SKM-1 (cell line): ENCODE results near the gene ARL16.
"Not testable (repeated sequence)": the region's sequence is repeated elsewhere in the genome, so short reads cannot be mapped to it uniquely, and the experiment has no call there.

Experiments used
- DNase-seq: peaks from one replicate; lab custom pipeline; 2025; ENCODE audit not compliant: unreplicated experiment; lab: John Stamatoyannopoulos, UW

Gene ARL16

DNA sequence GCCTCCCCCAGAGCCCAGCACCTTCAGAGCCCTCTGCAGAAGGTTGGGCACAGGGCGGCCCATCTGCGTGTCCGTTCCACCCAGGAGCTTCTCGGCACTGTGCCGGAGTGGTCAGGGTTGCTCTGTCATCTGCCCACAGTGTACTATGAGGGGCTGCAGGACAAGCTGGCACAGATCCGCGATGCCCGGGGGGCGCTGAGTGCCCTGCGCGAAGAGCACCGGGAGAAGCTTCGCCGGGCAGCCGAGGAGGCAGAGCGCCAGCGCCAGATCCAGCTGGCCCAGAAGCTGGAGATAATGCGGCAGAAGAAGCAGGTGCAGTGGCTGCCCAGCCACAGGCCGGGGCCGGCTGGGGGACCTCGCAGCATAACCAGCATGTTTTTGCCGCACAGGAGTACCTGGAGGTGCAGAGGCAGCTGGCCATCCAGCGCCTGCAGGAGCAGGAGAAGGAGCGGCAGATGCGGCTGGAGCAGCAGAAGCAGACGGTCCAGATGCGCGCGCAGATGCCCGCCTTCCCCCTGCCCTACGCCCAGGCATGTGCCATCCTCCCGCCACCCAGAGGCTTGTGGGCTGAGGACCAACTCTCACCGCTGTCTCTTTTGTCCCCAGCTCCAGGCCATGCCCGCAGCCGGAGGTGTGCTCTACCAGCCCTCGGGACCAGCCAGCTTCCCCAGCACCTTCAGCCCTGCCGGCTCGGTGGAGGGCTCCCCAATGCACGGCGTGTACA, 12.8 kb upstream of the ARL16 start:
- no peak for DNase-seq

DNA sequence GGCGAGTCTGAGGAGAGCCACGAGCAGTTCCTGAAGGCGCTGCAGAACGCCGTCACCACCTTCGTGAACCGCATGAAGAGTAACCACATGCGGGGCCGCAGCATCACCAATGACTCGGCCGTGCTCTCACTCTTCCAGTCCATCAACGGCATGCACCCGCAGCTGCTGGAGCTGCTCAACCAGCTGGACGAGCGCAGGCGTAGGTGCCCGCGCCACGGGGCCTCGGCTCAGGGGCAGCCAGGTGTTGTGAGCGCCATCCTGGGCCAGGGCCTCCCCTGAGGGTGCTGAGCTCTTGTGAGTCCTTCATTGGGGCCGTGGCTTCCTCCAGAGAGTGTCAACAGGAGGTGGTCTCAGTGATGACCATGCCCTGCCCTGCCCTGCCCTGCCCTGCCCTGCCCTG, 12.2 kb upstream of the ARL16 start:
- no peak for DNase-seq

DNA sequence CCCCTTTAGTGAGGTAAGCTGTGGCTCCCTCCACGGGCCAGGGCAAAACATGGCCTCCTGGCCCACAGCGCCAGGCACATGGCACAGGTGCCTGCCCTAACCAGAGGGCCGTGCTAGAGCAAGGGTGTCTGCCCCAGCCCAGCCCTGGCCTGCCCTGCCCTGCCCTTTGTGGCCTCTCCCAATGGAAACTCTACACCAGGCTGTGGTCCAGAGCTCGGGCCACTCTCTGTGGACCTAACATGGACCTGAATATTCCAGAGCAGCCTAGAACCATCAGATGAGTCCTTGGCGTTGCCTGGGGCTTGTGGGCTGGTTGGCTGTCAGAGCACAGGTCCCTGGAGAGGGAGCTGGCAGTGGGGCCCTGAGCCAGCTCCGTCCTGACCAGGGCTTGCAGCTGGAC, 11.6 kb upstream of the ARL16 start:
- DNase-seq = no peak

DNA sequence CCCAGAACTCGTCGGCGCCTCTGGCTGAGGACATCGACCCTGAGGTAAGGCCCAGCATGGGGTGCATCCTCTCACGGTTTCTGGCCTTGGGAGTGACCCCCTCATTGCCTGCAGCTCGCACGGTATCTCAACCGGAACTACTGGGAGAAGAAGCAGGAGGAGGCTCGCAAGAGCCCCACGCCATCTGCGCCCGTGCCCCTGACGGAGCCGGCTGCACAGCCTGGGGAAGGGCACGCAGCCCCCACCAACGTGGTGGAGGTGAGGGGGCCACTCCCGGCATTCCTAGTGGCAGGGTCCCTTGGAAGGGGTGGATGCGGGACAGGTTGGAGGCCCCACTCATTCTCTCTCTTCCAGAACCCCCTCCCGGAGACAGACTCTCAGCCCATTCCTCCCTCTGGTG, 11.2 kb upstream of the ARL16 start:
- DNase-seq = no peak

DNA sequence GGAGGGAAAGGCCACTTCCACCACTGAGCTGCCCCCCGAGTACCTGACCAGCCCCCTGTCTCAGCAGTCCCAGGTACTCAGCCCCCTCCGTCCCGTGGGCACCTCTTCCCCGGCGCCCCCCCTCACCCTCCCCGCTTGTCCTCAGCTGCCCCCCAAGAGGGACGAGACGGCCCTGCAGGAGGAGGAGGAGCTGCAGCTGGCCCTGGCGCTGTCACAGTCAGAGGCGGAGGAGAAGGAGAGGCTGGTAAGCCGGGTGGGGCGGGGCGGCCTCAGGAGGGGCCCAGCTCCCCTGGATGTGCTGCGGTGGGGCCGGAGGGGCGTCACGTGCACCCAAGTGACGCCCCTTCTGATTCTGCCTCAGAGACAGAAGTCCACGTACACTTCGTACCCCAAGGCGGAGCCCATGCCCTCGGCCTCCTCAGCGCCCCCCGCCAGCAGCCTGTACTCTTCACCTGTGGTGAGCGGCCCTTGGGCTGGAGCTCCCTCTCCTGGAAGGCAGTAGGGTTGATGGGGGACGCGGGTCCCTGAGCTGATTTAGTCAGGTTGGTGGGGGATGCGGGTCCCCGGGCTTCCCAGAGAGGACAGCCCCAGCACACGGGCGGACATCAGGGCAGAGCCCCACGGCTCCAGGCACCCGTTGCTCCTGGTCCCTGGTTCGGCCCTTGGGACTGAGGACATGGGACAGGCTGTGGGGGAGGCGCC, 10.1 kb upstream of the ARL16 start:
- DNase-seq = no peak

DNA sequence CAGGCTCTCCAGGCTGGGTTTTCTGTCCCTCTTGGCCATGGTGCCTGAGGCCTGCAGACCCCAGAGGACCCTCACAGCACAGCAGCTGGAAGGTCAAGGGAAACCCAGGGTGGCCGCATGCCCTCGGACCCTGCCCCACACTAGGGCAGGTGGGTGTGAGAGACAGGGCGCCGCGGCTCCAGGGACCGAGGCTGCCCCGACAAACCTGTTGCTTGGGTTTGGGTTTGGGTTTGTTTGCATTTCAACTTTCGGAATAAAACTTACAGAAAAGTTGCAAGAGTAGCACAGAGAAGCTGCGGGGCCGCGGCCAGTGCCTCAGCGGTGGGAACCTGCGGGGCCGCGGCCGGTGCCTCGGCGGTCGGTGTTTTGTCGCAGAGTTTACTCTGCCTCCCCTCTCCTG, 8.0 kb upstream of the ARL16 start:
- no peak for DNase-seq

DNA sequence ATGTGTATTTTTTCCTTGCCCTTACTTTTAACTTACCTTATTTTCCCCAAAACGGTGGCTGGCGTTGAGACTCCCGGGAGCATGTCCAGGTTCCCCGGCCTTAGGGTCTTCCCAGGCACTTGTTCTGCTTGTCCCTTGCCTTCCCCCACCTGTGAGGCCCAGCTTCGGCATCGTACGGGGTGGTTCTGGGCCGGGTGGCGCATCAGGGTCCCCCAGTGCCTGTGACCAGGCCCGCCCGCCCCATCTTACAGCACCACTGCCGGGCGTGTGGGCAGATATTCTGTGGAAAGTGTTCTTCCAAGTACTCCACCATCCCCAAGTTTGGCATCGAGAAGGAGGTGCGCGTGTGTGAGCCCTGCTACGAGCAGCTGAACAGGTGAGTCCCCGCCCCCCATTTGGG, 7.6 kb upstream of the ARL16 start:
- DNase-seq = no peak

DNA sequence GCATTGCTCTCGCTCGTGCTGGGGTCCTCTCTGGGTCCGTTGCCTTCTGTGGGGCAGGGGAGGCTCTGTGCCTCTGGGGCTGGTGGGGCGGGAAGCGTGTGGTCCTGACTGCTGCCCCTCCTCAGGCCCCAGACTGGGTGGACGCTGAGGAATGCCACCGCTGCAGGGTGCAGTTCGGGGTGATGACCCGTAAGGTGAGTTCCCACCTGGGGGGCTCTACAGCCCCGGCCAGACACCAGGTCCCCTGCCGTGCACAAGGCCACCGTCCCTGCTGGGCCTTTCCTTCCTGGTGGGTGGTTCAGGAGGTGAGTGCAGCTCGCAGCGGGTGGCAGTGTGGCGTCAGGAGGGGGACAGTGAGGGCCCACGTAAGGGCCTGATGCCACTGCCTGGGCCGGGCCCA, 7.0 kb upstream of the ARL16 start:
- no peak for DNase-seq

DNA sequence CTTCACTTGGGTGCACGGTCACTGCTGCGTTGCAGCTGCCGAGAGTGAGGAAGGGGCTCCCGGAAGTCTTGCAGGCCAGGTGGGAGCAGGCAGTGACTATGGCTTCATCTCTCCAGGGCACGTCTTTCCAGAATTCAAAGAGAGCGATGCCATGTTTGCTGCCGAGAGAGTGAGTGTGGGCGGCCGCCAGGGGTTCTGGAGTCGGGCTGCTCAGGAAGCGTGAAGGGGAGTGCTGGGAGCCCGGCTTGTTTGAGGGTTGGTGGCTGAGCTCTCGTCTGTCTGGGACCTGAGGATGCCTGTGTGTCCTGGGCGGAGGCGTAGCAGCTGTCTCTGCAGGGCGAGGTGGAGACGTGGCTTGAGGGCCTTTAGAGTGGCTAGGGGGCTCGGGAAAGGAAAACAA, 6.5 kb upstream of the ARL16 start:
- DNase-seq = no peak

DNA sequence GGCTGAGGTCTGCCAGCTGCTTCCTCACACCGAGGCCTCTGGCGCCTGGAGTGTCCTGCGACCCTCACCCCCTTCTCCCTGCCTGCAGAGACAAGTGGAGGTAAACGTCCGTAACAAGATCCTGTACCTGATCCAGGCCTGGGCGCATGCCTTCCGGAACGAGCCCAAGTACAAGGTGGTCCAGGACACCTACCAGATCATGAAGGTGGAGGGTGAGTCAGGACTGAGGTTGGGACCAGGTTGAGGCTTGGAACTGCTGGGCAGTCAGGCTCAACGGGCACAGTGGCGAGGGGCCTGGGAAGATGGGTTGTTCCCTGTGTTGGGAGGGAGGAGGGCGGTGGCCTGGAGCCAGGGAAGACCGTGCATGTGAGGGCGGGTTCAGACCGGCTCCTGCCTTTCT, 5.0 kb upstream of the ARL16 start:
- DNase-seq = no peak

DNA sequence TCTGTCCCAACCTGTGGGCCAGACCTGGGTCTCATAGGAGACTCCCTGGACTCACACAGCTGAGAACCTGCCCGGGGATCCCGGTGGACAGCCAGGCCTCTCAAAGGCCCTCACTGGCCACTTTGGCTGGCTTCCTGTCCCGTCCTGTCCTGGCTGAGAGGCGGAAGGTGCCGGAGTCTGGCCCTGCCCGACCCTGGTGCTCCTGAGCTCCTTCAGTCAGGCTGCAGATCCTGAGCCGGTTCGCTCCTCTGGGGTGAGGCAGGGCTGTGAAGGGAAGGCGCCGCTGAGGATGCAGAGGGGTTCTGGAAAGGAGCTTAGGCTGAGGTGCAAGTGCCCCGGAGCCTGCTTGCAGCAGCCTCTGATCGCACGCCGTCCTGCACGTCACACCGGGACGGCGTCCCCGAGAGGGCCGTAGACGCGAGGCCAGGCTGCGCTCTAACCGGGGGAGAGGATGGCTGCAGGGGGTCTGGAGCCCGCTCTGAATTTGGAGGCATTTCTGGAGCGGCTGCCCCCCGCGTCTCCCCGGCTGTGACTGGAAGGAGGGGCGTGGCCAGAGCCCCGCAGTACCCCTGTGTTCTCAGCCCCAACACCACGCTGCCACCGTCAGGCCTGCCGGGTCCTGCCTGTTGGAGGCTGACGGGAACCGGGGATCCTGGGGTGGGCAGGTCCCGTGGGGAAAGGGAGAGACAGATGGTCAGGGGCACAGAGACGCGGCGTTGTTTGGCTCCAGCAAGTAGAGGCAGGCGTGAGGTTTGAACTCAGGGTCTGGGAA, 4.4 kb upstream of the ARL16 start:
- no peak for DNase-seq

DNA sequence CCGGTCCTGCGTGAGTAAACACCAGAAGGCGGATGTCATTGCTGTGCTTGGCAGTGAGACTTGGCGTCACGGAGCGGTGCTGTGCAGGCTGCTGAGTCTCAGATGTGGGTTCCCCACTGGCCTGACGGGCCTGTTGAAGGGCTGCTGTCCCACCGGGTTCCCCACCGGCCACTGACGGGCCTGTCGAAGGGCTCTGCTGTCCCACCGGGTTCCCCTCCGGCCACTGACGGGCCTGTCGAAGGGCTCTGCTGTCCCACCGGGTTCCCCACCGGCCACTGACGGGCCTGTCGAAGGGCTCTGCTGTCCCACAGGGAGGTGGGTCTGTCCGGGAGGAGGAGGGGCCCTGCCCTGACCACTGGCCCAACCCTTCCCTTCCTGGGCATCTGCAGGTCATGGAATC, 3.0 kb upstream of the ARL16 start:
- no peak for DNase-seq

DNA sequence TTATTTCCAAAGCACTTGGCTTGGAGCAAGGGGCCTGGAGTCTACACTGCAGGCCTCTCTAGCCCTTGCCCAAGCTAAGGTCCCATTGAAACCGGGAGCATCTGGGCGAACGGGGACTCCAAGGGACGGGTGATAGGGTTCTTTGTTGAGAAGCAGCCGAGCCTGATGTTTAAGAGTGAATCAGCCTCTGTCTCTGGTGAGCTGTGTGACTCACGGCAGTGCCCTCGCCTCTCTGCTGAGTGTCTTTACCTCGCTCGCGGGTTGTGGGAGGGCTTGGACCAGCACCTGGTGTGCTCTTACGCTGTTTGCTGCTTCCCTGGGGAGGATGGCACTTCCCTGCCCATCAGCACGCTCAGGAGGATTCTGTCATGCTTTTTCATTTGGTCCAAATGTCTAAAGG, 1.5 kb upstream of the ARL16 start:
- no peak for DNase-seq

DNA sequence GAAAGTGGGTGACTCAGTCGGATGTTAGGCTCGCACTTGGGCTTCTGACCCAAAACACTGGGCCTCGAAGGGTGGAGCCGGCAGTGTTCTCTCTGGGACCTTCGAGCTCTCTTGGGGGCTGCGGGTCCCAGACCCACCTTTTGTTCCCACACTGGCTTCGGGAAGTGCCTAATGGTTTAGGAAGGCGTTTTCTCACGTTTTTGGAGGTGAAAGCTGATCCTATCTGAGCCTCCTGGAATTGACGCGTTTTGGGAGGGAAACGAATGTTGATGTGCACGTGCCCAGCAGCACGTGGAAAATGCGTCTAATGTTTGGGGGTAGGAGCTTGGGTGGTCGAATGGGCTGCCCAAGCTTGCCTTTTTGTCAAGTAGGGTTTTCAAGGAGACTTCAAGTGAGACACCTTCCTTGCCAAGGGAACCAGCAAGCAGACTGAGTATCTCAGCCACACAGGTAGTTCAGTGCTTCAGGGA, 880 bp upstream of the ARL16 start:
- DNase-seq = no peak

DNA sequence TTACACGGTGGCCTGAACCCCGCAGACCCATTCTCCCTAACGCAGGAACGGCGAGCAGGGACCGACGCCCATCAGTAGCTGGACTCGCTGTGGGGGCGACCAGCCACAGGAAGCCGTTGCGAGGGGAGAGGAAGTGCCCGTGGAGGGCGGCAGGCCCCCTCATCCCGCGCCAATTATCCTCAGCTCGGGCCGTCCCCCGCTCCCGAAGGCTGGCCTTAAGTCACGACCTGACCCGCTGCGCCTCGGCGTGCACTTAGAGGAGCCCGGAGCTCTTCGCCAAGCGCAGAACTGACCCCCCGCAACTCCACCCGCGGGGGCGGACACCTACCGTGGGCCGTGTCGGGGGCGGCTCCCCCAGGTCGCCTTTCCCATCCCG, 401 bp downstream of the ARL16 start:
- DNase-seq = no peak

DNA sequence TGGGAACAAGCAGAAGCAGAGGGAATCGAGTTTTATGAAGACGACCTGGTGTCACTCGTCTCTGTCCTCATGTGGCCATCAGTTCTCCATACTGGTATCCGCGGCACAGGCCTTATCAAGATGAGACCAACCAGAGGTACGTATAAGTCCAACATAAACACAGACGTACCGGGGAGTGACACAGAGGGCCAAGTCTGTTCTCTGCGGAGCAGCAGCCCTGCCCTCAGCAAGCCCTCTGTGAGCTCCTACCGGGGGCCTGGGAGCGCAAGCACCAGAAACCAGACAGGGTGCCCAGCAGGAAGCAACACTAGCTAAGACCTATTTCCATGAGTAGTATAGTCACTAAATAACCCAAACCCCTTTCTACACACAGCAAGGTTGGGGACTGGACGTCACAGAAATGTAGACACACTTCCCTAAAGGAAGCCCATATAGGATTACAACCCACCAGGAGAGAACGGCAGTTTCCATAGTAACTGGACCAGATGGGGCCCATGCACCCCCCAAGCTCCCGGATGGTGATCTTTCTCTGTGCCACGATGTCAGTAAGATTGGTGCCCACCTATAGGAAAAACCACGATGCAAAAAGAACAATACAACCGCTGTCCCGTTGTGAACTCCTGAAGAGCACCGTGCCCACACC, 911 bp downstream of the ARL16 start:
- DNase-seq = no peak

DNA sequence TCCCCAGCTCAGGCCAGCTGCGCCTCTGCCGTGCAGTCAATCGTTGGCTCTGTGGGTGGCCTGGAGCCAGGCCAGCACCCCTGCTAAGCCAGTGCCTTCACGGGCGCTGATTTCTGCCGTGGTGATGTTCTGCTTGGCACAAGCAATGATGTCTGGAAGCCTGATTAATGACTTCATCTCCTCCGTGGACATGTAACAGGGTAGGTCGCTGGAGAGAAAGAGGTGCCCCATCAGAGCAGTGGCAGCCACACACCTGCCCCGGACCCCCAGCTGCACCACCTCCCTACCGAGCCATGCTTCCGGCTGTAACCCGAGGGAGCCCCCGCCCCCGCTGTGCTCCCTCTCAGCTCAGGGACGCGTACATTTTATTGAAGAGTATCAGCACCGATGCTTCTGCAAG, 1.9 kb downstream of the ARL16 start:
- DNase-seq = no peak

DNA sequence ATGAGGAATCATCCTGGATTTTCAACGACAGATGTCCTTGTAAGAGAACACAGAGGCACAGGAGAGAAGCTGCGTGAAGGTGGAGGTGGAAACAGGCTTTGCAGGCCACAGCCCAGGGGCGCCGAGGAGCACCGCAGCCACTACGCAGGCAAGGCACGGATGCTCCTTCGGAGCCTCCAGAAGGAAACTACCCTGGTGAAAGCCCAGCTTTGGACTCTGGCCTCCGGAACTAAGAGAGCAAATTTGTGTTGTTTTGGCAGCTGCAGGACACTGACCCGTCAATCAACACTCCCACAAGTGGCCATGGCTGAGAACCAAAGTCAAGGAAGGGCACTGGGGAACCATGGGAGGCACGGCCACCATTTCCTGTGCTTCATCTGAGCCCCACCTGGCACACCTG, 3.4 kb downstream of the ARL16 start:
- DNase-seq = no peak

DNA sequence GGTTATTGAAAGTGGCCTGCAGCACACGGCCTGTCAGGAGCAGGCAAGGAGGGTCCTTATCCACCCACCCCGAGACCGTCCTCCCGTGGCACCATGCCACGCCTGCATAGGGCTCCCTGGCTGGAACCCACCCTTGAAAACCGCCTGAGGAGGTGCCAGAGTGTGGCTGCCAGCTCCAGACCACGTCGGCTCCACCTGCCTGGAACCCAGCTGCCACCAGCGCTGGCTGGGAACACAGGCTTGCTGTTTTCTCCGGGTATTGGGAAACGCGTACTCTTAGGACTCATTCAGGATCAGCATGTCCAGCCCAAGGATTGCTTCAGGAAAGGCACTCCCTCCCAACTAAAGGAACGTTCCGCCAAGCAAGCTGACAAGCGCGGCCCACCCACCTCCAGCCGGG, 6.7 kb downstream of the ARL16 start:
- DNase-seq = no peak

DNA sequence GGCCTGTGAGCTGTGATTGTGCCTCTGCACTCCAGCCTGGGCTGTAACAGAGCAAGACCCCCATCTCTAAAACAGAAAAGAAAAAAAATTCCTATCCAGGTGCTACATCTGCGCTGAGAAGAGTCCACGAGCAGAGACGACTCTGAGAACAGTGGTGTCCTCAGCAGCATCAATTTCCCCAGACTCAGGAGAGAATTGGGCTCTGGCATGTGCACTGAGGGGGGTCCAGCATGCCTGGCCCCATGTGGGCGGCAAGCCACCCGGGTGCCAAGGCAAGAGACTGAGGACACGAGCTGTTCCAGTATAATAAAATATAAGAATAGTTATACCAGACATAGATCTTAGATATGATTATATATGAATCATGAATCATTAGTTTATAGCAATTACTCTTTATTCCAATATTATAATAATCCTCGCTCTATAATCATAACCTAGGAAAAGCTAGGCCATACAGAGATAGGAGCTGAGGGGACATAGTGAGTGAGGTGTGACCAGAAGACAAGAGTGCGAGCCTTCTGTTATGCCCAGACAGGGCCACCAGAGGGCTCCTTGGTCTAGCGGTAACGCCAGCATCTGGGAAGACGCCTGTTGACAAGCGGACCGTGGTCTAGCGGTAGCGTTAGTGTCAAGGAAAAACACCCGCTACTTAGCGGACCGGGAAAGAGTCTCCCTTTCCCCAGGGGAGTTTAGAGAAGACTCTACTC, 7.9 kb downstream of the ARL16 start:
- not testable (repeated sequence) for DNase-seq
